Activated CD4-positive, alpha-beta T cell treated with anti-CD3 and anti-CD28 coated beads for 36 hours (primary cell): ENCODE data around the gene SNX25. TPM values are rescaled to one million over a fixed set of nuclear protein-coding genes. Genes with fewer than 3 reads are reported as not detected.
"Not testable (repeated sequence)": the region's sequence is repeated elsewhere in the genome, so short reads cannot be mapped to it uniquely, and the experiment has no call there.

Experiments used
- ATAC-seq: fragments of 200-7000 bp; cut with Tn5 transposase; one replicate; pipeline ENCODE4 v1.10.0; 2021; ENCODE audit warnings: mild to moderate bottlenecking, moderate library complexity
- CTCF ChIA-PET: fragments of 350-600 bp; sonication (Branson Sonifier 250); formaldehyde crosslinking; loops from one replicate; lab custom pipeline; 2021; ENCODE audit warnings: antibody characterized with exemption; lab: Charles Lee
- POLR2A ChIA-PET: fragments of 350-600 bp; sonication (Branson Sonifier 250); formaldehyde crosslinking; loops from one replicate; lab custom pipeline; 2021; ENCODE audit warnings: antibody characterized with exemption, inconsistent platforms; lab: Charles Lee
- DNase-seq: peaks from one replicate; pipeline ENCODE4 v3.0.0-alpha.2; 2020
- H3K27ac Mint-ChIP-seq: one replicate; pipeline ENCODE4 v1.8.0; 2021; ENCODE audit warnings: mixed read lengths
- H3K27me3 Mint-ChIP-seq: one replicate; pipeline ENCODE4 v1.8.0; 2021; ENCODE audit warnings: mixed read lengths
- H3K36me3 Mint-ChIP-seq: one replicate; pipeline ENCODE4 v1.8.0; 2021; ENCODE audit warnings: low read depth, mixed read lengths
- H3K4me1 Mint-ChIP-seq: one replicate; pipeline ENCODE4 v1.8.0; 2021; ENCODE audit warnings: mixed read lengths
- H3K4me3 Mint-ChIP-seq: one replicate; pipeline ENCODE4 v1.8.0; 2021; ENCODE audit warnings: mild to moderate bottlenecking, moderate library complexity, mixed read lengths
- H3K9me3 Mint-ChIP-seq: one replicate; pipeline ENCODE4 v1.8.0; 2021; ENCODE audit warnings: low read depth, mixed read lengths
- intact Hi-C, 2 experiments: fragments of 100-400 bp; cut with DNase I in 1 of 2; cut with micrococcal nuclease in 1 of 2; formaldehyde crosslinking; loops; one replicate each; pipeline versions ENCODE4 v1.14.2 to v1.15.1; 2022 to 2024; cut with DNase I, micrococcal nuclease
- total RNA-seq, 2 experiments: library from RNA; stranded (reverse); gene quantifications; one replicate each; pipeline ENCODE4 v1.2.3, GENCODE V29; 2021

SNX25 gene
- total RNA-seq, 2 experiments from 2014 or later = 14.8 to 15.0 TPM

DNA sequence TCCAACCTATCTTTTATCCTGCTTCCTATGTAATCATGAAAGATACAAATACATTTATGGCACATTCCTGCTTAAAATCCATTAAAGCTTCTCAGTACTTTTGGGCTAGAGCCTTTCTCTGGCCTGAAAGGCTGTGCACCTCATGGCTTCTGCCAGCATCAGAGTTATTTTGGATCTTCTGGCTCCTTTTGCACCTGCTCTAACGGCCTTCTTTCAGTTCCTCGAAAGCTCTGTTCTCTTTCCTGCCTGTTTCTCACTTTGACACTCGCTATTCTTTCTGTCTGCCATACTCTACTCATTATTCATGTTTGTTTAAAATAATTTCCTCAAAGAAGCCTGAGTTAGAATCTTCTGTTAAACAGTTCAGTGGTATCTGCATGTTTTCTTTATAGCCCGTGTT lies 100.4 kb downstream of the SNX25 start:
- H3K4me1 Mint-ChIP-seq = no peaks in the 10 kb centered on the region
- no peaks in the 10 kb centered on the region for H3K9me3 Mint-ChIP-seq
- DNase-seq (no peak), ATAC-seq (no peak)
- POLR2A ChIA-PET = no interaction called here
- H3K36me3 Mint-ChIP-seq = peaks cover 33% of the 10 kb centered on the region
- CTCF ChIA-PET = no interaction called here
- H3K27ac Mint-ChIP-seq = no peak overlapping the region
- intact Hi-C loops = loop anchor here in 1 of 2 experiments (5.0 kb wide), 1 partner anchor 127 kb away; no protein-coding TSS in a partner anchor
- H3K27me3 Mint-ChIP-seq = no peaks in the 10 kb centered on the region
- H3K4me3 Mint-ChIP-seq = no peak overlapping the region

DNA sequence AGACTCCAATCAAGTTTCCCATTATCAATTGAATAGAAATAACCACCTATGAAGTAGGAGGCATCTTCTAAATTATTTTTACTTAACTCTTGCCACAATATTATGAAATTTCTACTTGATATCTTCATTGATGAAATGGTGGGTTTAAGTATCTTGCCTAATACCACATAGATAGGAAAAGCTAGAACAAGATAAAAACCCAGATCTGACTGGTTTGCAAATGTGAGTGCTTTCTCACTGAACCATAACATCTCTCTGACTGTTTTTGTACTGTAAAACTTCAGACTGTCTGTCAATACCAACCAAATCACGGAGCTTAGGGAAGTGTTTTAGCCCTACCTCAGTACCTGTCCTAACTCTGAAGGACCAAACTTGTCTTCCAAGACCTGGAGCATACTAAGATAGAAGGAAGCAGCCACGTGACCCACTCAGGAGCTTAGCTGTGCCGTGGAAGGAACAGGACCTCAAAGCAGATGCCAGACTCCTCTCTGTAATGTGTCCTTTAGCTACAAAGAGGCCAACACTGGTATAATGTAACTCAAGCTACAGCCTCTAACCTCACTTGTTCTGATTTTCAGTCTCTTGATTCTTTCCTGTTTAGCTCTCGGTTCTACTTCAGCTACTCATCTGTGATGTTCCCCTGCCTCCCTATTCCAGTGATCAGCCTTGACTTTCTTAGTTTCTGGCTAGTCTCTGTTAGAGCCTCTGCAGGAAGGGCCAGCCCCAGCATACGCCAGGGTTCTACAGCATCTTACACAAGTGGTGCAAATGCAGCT lies 101.9 kb downstream of the SNX25 start:
- DNase-seq (no peak), ATAC-seq (no peak)
- Mint-ChIP-seq H3K27ac (no peak overlapping the region), H3K27me3 (no peaks in the 10 kb centered on the region), H3K9me3 (no peaks in the 10 kb centered on the region), H3K4me3 (no peak overlapping the region), H3K36me3 (peaks cover 41% of the 10 kb centered on the region), H3K4me1 (no peaks in the 10 kb centered on the region)
- ChIA-PET POLR2A (no interaction called here), CTCF (no interaction called here)
- intact Hi-C loops = no loop called here

DNA sequence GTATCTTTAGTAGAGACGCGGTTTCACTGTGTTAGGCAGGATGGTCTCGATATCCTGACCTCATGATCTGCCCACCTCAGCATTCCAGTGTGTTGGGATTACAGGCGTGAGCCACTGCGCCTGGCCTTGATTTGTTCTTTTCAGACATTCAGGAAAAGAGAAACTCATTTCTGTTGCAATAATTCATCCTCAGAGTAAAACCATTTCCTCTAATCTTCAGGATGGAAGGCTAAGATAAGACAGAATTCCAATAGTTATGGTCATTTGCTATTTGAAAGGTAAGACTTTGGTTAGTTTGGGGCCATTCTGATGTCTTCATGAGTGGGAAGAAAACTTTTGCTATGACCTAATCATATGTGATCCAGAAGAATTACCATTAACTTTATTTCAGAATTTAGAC lies 103.3 kb downstream of the SNX25 start:
- ATAC-seq = no peak
- Mint-ChIP-seq H3K4me3 (no peak overlapping the region), H3K27me3 (no peaks in the 10 kb centered on the region), H3K9me3 (no peaks in the 10 kb centered on the region), H3K4me1 (peaks cover 2% of the 10 kb centered on the region), H3K27ac (no peak overlapping the region), H3K36me3 (peaks cover 54% of the 10 kb centered on the region)
- intact Hi-C loops = no loop called here
- ChIA-PET POLR2A (no interaction called here), CTCF (no interaction called here)
- no peak for DNase-seq

DNA sequence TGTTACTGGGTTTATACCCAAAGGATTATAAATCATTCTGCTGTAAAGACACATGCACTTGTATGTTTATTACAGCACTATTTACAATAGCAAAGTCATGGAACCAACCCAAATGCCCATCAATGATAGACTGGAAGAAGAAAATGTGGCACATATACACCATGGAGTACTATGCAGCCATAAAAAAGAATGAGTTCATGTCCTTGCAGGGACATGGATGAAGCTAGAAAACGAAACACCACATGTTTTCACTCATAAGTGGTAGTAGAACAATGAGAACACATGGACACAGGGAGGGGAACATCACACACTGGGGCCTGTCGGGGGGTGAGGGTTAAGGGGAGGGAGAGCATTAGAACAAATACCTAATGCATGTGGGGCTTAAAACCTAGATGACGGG lies 108.1 kb downstream of the SNX25 start:
- H3K9me3 Mint-ChIP-seq, POLR2A ChIA-PET, ATAC-seq, H3K4me1 Mint-ChIP-seq, DNase-seq, H3K27ac Mint-ChIP-seq, H3K27me3 Mint-ChIP-seq, H3K4me3 Mint-ChIP-seq, CTCF ChIA-PET, intact Hi-C loops: not testable (repeated sequence)
- peaks cover 49% of the 10 kb centered on the region for H3K36me3 Mint-ChIP-seq

DNA sequence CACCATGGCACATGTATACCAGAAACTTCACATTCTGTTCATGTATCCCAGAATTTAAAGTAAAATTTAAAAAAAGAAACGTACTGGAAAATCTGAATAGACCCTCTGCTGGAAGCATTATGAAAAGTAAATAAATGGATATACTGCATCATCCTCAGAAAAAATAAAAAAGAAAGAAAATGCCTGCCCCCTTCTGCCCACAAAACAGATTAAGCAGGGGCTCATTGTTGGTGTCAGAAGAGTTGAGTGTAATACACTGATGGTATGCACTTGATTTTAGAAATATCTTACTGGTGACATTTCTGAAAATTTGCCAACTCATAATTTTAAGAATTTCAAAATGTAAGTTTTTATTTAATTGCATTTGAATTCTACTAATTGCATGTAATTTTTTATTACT lies 108.5 kb downstream of the SNX25 start:
- POLR2A ChIA-PET = no interaction called here
- Mint-ChIP-seq H3K27me3 (no peaks in the 10 kb centered on the region), H3K4me1 (peaks cover 9% of the 10 kb centered on the region), H3K4me3 (no peak overlapping the region), H3K9me3 (no peaks in the 10 kb centered on the region), H3K27ac (no peak overlapping the region), H3K36me3 (peaks cover 45% of the 10 kb centered on the region)
- DNase-seq = no peak
- intact Hi-C loops = no loop called here
- no peak for ATAC-seq
- CTCF ChIA-PET = no interaction called here

DNA sequence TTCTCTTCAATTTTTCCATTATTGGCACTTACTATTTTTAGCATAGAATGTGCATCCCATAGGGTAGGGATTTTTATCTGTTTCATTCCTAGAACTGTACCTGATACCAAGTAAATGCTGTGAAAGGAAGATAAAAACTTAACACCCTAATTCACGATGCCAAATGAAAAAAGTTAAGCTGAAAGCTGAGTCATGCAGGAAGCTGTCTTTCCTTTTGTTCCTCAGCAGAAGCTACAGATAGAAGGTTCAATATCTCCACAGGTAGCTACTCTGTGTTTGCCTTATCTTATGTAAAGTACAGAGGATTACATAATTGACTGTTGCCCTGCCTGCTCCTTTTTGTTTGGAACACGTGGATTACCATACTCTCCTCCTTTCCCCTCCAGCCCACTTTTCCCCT lies 109.3 kb downstream of the SNX25 start:
- ChIA-PET CTCF (interaction anchor here (0.6 to 1.0 kb wide), 2 partner anchors 32 to 135 kb away, joined by 3 read pairs; no protein-coding TSS in a partner anchor), POLR2A (no interaction called here)
- DNase-seq (no peak), ATAC-seq (no peak)
- Mint-ChIP-seq H3K4me1 (peaks cover 9% of the 10 kb centered on the region), H3K27ac (no peak overlapping the region), H3K4me3 (no peak overlapping the region), H3K9me3 (no peaks in the 10 kb centered on the region), H3K36me3 (peaks cover 38% of the 10 kb centered on the region), H3K27me3 (no peaks in the 10 kb centered on the region)
- intact Hi-C loops = no loop called here

DNA sequence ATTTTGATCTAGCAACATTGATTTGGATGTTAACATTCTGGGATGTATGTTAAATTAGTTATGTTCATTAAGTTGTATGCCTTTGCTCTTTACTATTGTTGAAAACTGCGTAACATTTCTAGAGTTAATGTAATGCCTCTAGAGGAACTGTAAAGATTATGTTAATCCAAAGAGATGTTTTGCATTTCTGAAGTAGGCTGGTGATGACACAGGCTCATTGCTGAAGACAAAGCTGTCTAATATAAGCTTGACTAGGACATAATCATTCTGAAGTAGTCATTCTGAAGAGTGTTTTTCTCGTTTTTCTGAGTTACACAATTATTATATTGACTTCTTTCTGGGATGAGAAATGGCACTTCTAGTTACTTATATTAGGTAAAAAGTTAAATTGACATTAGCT lies 113.4 kb downstream of the SNX25 start:
- ChIA-PET CTCF (no interaction called here), POLR2A (no interaction called here)
- Mint-ChIP-seq H3K27me3 (no peaks in the 10 kb centered on the region), H3K4me3 (no peak overlapping the region), H3K9me3 (no peaks in the 10 kb centered on the region), H3K4me1 (peaks cover 8% of the 10 kb centered on the region), H3K36me3 (peaks cover 10% of the 10 kb centered on the region), H3K27ac (no peak overlapping the region)
- intact Hi-C loops = no loop called here
- ATAC-seq = no peak
- no peak for DNase-seq

DNA sequence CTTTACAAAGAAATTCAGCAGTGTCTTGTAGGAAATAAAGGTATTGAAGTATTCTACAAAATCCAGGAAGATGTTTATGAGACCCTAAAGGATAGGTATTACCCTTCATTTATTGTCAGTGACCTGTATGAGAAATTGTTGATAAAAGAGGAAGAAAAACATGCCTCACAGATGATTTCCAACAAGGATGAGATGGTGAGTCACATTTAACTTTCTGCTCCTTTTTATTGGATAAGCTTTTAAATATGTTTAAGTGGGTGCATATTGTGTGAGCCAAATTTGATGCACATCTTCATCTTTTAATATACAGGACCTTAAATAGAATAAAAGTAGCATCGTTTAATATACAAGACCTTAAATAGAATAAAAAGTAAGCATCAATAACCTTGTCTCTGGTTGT lies 114.2 kb downstream of the SNX25 start:
- Mint-ChIP-seq H3K9me3 (no peaks in the 10 kb centered on the region), H3K4me1 (peaks cover 3% of the 10 kb centered on the region), H3K36me3 (peaks cover 11% of the 10 kb centered on the region), H3K27me3 (no peaks in the 10 kb centered on the region), H3K4me3 (no peak overlapping the region), H3K27ac (no peak overlapping the region)
- CTCF ChIA-PET = no interaction called here
- intact Hi-C loops = no loop called here
- no peak for DNase-seq
- POLR2A ChIA-PET = no interaction called here
- no peak for ATAC-seq

DNA sequence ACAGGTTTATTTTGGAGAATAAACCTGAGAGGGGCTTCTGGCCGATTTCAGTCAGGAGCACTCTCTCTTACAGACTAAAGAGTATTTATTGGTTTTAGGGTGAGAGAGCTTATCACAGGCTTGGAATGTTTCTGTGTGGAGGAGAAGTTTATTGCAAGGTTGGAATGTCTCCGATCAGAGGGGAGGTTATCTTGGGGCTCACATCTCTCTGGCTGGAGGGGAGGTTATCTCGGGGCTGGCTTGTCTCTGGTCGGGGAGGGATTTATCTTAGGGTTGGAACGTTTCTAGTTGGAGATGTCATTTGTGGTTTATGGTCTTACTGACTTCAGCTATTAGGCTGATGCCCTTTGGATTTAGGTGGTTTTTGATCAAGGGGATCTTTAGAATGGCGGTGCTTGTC lies 115.0 kb downstream of the SNX25 start:
- intact Hi-C loops, CTCF ChIA-PET, POLR2A ChIA-PET, ATAC-seq, DNase-seq, H3K27ac Mint-ChIP-seq, H3K27me3 Mint-ChIP-seq, H3K4me3 Mint-ChIP-seq, H3K9me3 Mint-ChIP-seq, H3K4me1 Mint-ChIP-seq: not testable (repeated sequence)
- H3K36me3 Mint-ChIP-seq = peaks cover 15% of the 10 kb centered on the region

DNA sequence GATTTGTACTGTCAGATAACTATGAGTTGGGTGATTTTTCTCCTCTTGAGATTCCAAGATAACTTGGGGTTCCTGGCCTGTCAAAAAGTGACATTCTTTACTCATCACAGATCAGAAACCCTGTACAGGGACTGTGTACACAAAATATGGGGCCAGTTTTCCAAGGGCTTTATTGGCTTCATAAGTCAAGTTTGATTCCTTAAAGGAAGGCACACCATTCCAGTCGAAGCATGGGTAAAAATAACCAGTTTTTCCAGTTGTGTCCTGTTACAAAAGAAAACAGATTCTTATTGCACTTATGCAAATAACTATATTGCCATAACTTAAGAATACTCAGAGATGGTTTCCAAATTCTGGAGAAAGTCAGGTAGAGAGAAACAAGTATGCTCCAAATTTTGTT lies 116.3 kb downstream of the SNX25 start:
- H3K4me3 Mint-ChIP-seq, DNase-seq, H3K27ac Mint-ChIP-seq, POLR2A ChIA-PET, CTCF ChIA-PET, intact Hi-C loops, H3K27me3 Mint-ChIP-seq, H3K4me1 Mint-ChIP-seq, ATAC-seq, H3K9me3 Mint-ChIP-seq: not testable (repeated sequence)
- peaks cover 10% of the 10 kb centered on the region for H3K36me3 Mint-ChIP-seq

DNA sequence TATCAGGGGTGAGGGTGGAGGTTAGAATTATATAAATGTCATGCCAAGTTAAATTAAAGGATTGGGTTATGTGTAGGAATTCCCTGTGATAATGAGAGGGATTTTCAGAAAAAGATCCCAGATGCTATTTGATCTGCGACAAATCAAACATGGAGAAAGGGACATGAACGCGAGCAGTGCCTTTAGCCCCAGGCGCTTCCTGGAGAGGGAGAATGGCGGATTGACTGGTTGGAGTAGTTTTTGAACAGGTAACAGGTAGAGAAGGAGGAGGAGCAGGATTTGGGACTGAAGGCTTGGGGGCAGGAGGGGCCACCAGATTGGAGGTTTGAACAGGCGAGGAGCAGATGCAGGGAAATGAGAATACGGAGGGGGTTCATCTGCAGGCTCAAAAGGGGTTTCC lies 119.2 kb downstream of the SNX25 start:
- ChIA-PET POLR2A (no interaction called here), CTCF (no interaction called here)
- intact Hi-C loops = no loop called here
- H3K4me3 Mint-ChIP-seq = no peak overlapping the region
- H3K27ac Mint-ChIP-seq = no peak overlapping the region
- no peaks in the 10 kb centered on the region for H3K9me3 Mint-ChIP-seq
- ATAC-seq (no peak), DNase-seq (no peak)
- peaks cover 10% of the 10 kb centered on the region for H3K36me3 Mint-ChIP-seq
- H3K27me3 Mint-ChIP-seq = no peaks in the 10 kb centered on the region
- no peaks in the 10 kb centered on the region for H3K4me1 Mint-ChIP-seq

DNA sequence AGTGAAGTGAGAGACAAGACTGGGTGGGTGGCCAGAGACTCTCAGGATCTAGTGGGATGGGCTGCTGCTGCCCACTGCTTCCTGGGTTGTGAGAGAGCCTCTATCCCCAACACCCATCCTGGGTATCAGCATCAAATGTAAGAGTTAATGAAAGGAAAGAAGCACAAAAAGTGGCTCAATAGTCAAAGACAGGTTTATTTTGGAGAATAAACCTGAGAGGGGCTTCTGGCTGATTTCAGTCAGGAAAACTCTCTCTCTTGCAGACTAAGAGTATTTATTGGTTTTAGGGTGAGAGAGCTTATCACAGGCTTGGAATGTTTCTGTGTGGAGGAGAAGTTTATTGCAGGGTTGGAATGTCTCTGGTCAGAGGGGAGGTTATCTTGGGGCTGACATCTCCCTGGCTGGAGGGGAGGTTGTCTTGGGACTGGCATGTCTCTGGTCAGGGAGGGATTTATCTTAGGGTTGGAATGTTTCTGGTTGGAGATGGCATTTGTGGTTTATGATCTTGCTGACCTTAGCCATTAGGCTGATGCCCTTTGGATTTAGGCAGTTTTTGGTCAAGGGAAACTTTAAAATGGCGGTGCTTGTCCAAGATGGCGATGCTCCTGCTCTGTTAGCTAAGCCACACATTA lies 120.6 kb downstream of the SNX25 start:
- H3K4me1 Mint-ChIP-seq, ATAC-seq, H3K27ac Mint-ChIP-seq, POLR2A ChIA-PET, H3K4me3 Mint-ChIP-seq, intact Hi-C loops, H3K27me3 Mint-ChIP-seq, H3K9me3 Mint-ChIP-seq, DNase-seq: not testable (repeated sequence)
- H3K36me3 Mint-ChIP-seq = peaks cover 13% of the 10 kb centered on the region
- CTCF ChIA-PET = interaction anchor here (0.6 to 1.3 kb wide), 2 partner anchors 10 to 91 kb away, joined by 3 read pairs; no protein-coding TSS in a partner anchor
